Parathyroid adenoma (tissue), 2 donors: ENCODE measurements around the gene SLC30A10.
"Not testable (repeated sequence)": the region's sequence is repeated elsewhere in the genome, so short reads cannot be mapped to it uniquely, and the experiment has no call there.

Experiments used
- H2AFZ ChIP-seq: fragments of 300-600 bp; sonication (generic); one replicate; pipeline ENCODE4 v1.7.0; 2017; ENCODE audit warnings: antibody characterized with exemption, mild to moderate bottlenecking
- H3K27ac ChIP-seq: fragments of 300-600 bp; sonication (generic); one replicate; pipeline ENCODE4 v1.7.0; 2017
- H3K27me3 ChIP-seq: fragments of 300-600 bp; sonication (generic); one replicate; pipeline ENCODE4 v1.7.0; 2017; ENCODE audit warnings: low read length; ENCODE audit not compliant: control insufficient read depth, insufficient read depth
- H3K36me3 ChIP-seq: fragments of 300-600 bp; sonication (generic); one replicate; pipeline ENCODE4 v1.7.0; 2017; ENCODE audit warnings: low read length; ENCODE audit not compliant: control insufficient read depth, insufficient read depth
- H3K4me1 ChIP-seq: fragments of 300-600 bp; sonication (generic); one replicate; pipeline ENCODE4 v1.7.0; 2017; ENCODE audit warnings: control low read depth
- H3K4me2 ChIP-seq: fragments of 300-600 bp; sonication (generic); one replicate; pipeline ENCODE4 v1.7.0; 2017; ENCODE audit warnings: low read length
- H3K4me3 ChIP-seq: fragments of 300-600 bp; sonication (generic); one replicate; pipeline ENCODE4 v1.7.0; 2017; ENCODE audit warnings: low read depth, low read length
- H3K79me2 ChIP-seq: fragments of 300-600 bp; sonication (generic); one replicate; pipeline ENCODE4 v1.7.0; 2017; ENCODE audit warnings: control low read depth
- H3K9ac ChIP-seq: fragments of 300-600 bp; sonication (generic); one replicate; pipeline ENCODE4 v1.7.0; 2017; ENCODE audit warnings: mild to moderate bottlenecking
- H3K9me3 ChIP-seq: fragments of 300-600 bp; sonication (generic); one replicate; pipeline ENCODE4 v1.7.0; 2017; ENCODE audit warnings: low read length; ENCODE audit not compliant: control insufficient read depth
- CTCF ChIP-seq: fragments of 300-600 bp; sonication (generic); IDR thresholded peaks from one replicate; pipeline ENCODE4 v1.7.0; 2017; ENCODE audit warnings: antibody characterized with exemption, mild to moderate bottlenecking
- donor health status: primary hyperparathyroidism.

The SLC30A10 gene

GRCh38 chr1:219910716-219911115 lies 17.6 kb downstream of the SLC30A10 start:
- Histone ChIP-seq H3K9me3 (no peaks in the 10 kb centered on the region), H3K27ac (no peak overlapping the region), H3K9ac (no peak overlapping the region), H3K4me2 (no peak overlapping the region), H3K27me3 (no peaks in the 10 kb centered on the region), H3K36me3 (no peaks in the 10 kb centered on the region), H3K79me2 (no peaks in the 10 kb centered on the region), H2AFZ (no peak overlapping the region), H3K4me1 (no peaks in the 10 kb centered on the region), H3K4me3 (no peak overlapping the region)
- no peak for TF ChIP-seq CTCF

DNA sequence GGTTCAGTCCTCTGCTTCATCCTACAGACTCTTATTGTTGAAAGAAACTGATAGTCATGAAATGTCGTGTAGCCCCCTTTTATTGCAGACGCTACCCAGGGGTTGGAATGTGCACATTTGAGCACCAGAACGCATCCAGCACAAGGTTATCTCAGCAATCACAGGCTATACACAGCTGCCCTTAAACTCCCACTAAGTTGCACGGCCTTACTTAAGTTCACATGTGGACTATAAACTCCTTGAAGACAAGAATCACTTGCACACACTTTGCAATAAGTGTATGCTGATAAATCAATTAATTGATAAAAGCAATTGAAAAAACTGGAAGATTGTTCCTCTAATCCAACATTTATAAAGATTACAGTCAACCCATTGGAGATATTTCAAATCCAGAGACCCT lies 18.9 kb downstream of the SLC30A10 start:
- TF ChIP-seq CTCF: no peak
- Histone ChIP-seq H3K9ac (no peak overlapping the region), H3K27me3 (no peaks in the 10 kb centered on the region), H3K4me1 (no peaks in the 10 kb centered on the region), H3K79me2 (no peaks in the 10 kb centered on the region), H3K4me3 (no peak overlapping the region), H3K36me3 (no peaks in the 10 kb centered on the region), H3K9me3 (no peaks in the 10 kb centered on the region), H3K4me2 (no peak overlapping the region), H2AFZ (no peak overlapping the region), H3K27ac (no peak overlapping the region)

- no peak for TF ChIP-seq CTCF
- no peaks in the 10 kb centered on the region for H3K4me1 ChIP-seq
- no peaks in the 10 kb centered on the region for H3K79me2 ChIP-seq
- no peaks in the 10 kb centered on the region for H3K9me3 ChIP-seq
- no peak overlapping the region for H3K4me2 ChIP-seq
- H3K27ac ChIP-seq: no peak overlapping the region
- H3K36me3 ChIP-seq: no peaks in the 10 kb centered on the region
- no peak overlapping the region for H2AFZ ChIP-seq
- no peak overlapping the region for H3K4me3 ChIP-seq
- no peak overlapping the region for H3K9ac ChIP-seq
- no peaks in the 10 kb centered on the region for H3K27me3 ChIP-seq
These were observed 20.2 kb downstream of the SLC30A10 start for GRCh38 chr1:219908170-219908569.

DNA sequence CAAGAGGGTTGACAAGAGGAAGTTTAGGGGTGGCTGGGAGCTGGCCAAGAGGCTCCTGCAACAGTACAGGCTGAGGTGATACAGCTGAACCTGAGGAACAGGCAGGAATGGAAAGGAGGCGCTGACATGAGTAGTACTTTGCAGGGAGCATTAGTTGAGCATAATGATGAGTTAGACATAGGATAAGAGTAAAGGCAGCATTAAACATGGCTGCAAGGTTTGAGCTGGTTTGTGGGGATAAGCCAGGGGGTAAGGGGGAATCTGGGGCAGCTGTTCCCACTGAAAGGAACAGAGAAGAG lies 20.6 kb downstream of the SLC30A10 start:
- Histone ChIP-seq H3K4me1 (no peaks in the 10 kb centered on the region), H3K4me3 (no peak overlapping the region), H3K4me2 (no peak overlapping the region), H3K9me3 (no peaks in the 10 kb centered on the region), H3K27me3 (no peaks in the 10 kb centered on the region), H2AFZ (no peak overlapping the region), H3K79me2 (no peaks in the 10 kb centered on the region), H3K9ac (no peak overlapping the region), H3K36me3 (no peaks in the 10 kb centered on the region), H3K27ac (no peak overlapping the region)
- TF ChIP-seq CTCF: no peak

GRCh38 chr1:219906924-219907771 lies 21.2 kb downstream of the SLC30A10 start:
- Histone ChIP-seq H3K9me3 (no peaks in the 10 kb centered on the region), H3K36me3 (no peaks in the 10 kb centered on the region), H3K4me1 (no peaks in the 10 kb centered on the region), H3K4me2 (no peak overlapping the region), H3K27me3 (no peaks in the 10 kb centered on the region), H3K9ac (no peak overlapping the region), H3K79me2 (no peaks in the 10 kb centered on the region), H2AFZ (no peak overlapping the region), H3K4me3 (no peak overlapping the region), H3K27ac (no peak overlapping the region)
- no peak for TF ChIP-seq CTCF

DNA sequence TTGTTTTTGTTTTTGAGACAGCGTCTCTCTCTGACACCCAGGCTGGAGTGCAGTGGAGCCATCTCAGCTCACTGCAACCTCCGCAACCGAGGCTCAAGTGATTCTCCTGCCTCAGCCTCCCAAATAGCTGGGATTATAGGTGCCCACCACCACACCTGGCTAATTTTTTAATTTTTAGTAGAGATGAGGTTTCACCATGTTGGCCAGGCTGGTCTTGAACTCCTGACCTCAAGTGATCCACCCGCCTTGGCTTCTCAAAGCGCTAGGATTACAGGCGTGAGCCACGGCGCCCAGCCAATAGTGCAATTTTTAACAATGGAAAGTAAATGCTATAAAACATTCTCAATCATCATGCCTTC lies 21.8 kb downstream of the SLC30A10 start:
- H3K27ac ChIP-seq, H3K4me2 ChIP-seq, H3K79me2 ChIP-seq, H2AFZ ChIP-seq, H3K36me3 ChIP-seq, H3K4me1 ChIP-seq, H3K9me3 ChIP-seq, H3K4me3 ChIP-seq, H3K9ac ChIP-seq, H3K27me3 ChIP-seq: not testable (repeated sequence)
